Activated naive CD8-positive, alpha-beta T cell treated with anti-CD3 and anti-CD28 coated beads, Interleukin-2, amount 10 ng/mL, durations not matched to agents 7 days and 5 days (primary cell): ENCODE results near the gene DYNC1H1. TPM values are rescaled to one million over a fixed set of nuclear protein-coding genes. Genes with fewer than 3 reads are reported as not detected.

Experiments used
- ATAC-seq: fragments of 150-1000 bp; cut with Tn5 transposase; one replicate; pipeline ENCODE4 v1.10.0; 2021; ENCODE audit warnings: low read depth, moderate library complexity
- POLR2A ChIA-PET: fragments of 350-600 bp; sonication (Branson Sonifier 250); formaldehyde crosslinking; loops from one replicate; lab custom pipeline; 2021; ENCODE audit warnings: antibody characterized with exemption; lab: Charles Lee
- DNase-seq: peaks from one replicate; pipeline ENCODE4 v3.0.0; 2021
- H3K27ac Mint-ChIP-seq: one replicate; pipeline ENCODE4 v1.8.0; 2022; ENCODE audit warnings: mild to moderate bottlenecking, mixed read lengths
- H3K27me3 Mint-ChIP-seq: one replicate; pipeline ENCODE4 v1.8.0; 2022; ENCODE audit warnings: mild to moderate bottlenecking, moderate library complexity, mixed read lengths
- H3K36me3 Mint-ChIP-seq: one replicate; pipeline ENCODE4 v1.8.0; 2021; ENCODE audit warnings: mild to moderate bottlenecking, mixed read lengths
- H3K4me1 Mint-ChIP-seq: one replicate; pipeline ENCODE4 v1.8.0; 2021; ENCODE audit warnings: mixed read lengths
- H3K4me3 Mint-ChIP-seq: one replicate; pipeline ENCODE4 v1.8.0; 2022; ENCODE audit warnings: mild to moderate bottlenecking, moderate library complexity, mixed read lengths
- H3K9me3 Mint-ChIP-seq: one replicate; pipeline ENCODE4 v1.8.0; 2021; ENCODE audit warnings: mixed read lengths
- total RNA-seq, 2 experiments: library from RNA; stranded (reverse); gene quantifications; one replicate each; pipeline ENCODE4 v1.2.3, GENCODE V29; 2021

Gene DYNC1H1
- total RNA-seq: 100 to 1,000 TPM; 287 to 316 TPM

- DNase-seq: peak; percentile 98
Measured at GRCh38 chr14:101964297-101965180, at the start of gene DYNC1H1. TSS of gene DYNC1H1 (plus strand) at chr14:101964573. CDS start at chr14:101964692, 119 bp downstream.

DNA sequence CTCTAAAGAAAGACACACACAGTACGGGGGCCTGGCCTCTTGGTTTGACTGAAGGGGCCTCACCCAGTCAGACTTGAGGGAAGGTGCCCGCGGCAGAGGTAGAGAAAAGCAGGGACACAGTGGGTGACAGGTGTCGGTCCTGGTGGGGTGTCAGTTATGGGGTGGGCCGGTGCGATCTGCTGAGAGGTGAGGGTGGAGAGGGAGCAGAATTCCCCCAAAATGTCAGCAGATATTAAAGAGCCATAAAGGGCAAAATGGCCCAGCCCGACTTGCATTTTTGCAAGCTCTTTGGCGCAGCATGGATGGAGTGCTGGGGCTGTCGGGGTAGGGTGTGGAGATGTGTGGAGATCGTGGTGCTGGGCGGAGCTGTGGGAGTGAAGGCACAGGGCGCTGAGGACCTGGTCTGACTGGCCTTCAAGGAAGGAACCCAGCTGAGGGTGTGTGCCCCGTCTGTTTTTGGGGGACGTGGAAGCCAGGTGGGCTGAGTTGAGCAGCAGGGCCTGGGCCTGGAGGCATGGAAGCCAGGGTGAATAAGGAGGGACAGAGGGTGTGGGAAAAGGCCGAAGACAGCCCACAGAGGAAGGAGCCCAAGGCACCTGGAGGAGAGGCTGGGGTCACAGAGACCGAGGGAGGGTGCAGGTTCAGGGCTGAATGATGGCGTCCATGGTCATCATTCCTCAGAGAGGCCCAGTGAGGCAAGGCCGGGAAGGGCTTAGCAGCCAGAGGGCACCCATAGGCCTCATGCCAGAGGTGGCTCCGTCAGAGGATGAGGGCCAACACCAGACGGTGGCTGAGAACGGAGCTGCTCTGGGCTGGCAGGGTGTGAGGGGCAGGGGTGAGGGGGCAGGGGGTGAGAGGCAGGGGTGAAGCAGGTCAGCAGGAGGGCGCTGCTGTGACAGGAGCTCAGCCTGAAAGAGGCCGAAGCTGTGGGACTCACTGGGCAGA lies 48.2 kb upstream of the DYNC1H1 start:
- no peak for ATAC-seq
- no peak overlapping the region for H3K27ac Mint-ChIP-seq
- H3K4me3 Mint-ChIP-seq: no peak overlapping the region

More at GRCh38 chr14:101964297-101965180, at the start of gene DYNC1H1:
- ATAC-seq: peak; percentile 84
- POLR2A ChIA-PET: interaction anchor here (1.1 to 3.0 kb wide), 6 partner anchors 16 to 561 kb away, joined by 3 to 18 read pairs (median 5); no protein-coding TSS in a partner anchor
- Mint-ChIP-seq H3K4me1 (peaks cover 44% of the 10 kb centered on the region), H3K27me3 (no peaks in the 10 kb centered on the region), H3K27ac (peak within 1 kb of the TSS; percentile 91), H3K9me3 (no peaks in the 10 kb centered on the region), H3K4me3 (peak within 1 kb of the TSS; percentile 93), H3K36me3 (peaks cover 8% of the 10 kb centered on the region)

DNA sequence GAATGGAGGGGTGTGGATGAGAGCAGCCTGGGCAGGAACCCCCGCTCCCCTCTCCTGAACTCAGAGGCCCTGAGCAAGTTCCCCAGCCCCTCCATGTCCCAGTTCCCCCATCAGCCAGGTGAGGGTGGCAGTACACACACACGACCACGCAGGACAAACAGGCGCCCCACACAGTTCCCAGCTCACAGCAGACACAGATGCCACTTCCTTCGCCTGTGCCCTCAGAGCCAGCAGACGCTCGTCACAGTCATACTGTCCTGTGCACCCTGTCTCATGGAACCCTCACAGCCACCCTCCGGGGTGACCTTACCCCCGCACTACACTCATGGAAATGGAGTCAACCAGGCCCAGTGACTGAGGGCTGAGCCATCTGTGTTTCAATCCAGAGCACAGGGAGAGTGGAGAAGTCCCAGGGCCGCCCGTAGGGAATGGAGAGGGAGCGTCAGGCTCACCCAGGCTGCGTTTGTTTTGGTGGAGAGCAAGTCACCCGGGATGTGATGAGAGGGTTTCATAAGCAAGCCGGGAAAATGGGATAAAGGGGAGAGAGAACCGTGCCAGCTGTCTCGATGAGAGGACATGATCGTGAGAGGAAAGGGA lies 47.5 kb upstream of the DYNC1H1 start:
- POLR2A ChIA-PET: no interaction called here

More for the DNA sequence above, 48.2 kb upstream of the DYNC1H1 start:
- POLR2A ChIA-PET: no interaction called here
- H3K9me3 Mint-ChIP-seq: no peaks in the 10 kb centered on the region
- peaks cover 2% of the 10 kb centered on the region for H3K4me1 Mint-ChIP-seq
- no peak for DNase-seq
- no peaks in the 10 kb centered on the region for H3K27me3 Mint-ChIP-seq
- H3K36me3 Mint-ChIP-seq: peaks cover 4% of the 10 kb centered on the region

GRCh38 chr14:101917413-101918017 lies 46.9 kb upstream of the DYNC1H1 start:
- Mint-ChIP-seq H3K27me3 (no peaks in the 10 kb centered on the region), H3K9me3 (no peaks in the 10 kb centered on the region), H3K4me1 (peaks cover 2% of the 10 kb centered on the region), H3K36me3 (peaks cover 4% of the 10 kb centered on the region), H3K4me3 (no peak overlapping the region), H3K27ac (no peak overlapping the region)
- POLR2A ChIA-PET: no interaction called here
- ATAC-seq (no peak), DNase-seq (no peak)

More for the DNA sequence above, 47.5 kb upstream of the DYNC1H1 start:
- Mint-ChIP-seq H3K27me3 (no peaks in the 10 kb centered on the region), H3K4me1 (peaks cover 2% of the 10 kb centered on the region), H3K4me3 (no peak overlapping the region), H3K36me3 (peaks cover 4% of the 10 kb centered on the region), H3K9me3 (no peaks in the 10 kb centered on the region), H3K27ac (no peak overlapping the region)
- no peak for DNase-seq
- no peak for ATAC-seq

DNA sequence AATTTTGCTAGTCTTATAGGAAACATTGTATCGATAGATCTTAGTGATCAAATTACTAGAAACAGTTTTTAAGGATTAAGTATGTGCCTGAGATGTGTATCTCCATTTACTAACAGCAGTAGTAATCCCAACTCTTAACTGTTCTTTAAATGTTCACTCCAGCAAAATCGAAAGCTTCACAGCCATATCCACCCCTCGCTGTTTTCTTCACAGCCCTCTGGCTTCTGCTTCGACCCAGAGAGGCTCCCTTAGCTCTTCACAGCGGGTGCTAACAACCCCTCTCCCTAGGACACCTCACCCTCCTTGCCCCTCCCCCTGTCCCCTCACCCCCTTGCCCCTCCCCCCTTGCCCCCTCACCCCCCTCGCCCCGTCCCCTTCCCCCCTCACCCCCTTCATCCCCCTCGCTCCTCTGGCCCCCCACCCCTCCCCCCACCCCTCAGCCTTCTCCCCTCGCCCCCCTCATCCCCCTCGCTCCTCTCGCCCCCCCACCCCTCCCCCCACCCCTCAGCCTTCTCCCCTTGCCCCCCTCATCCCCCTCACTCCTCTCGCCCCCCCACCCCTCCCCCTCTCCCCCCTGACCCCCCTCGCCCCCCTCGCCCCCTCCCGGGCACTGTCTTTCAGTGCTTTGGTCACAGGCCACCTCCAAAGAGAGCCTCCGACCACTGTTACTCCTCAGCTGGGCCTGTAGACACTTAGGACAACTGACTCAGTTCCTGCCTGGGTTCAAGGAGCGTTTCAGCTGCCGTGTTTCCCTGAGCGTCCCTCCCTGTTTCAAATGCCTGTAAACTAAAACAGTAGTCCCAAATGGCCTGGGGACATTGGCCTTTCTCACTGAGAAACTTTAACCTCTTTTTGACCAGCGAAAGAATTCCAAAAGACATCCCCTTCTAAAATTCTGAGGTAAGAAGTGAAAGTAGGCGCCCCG lies 46.0 kb upstream of the DYNC1H1 start:
- no peak overlapping the region for H3K27ac Mint-ChIP-seq
- H3K36me3 Mint-ChIP-seq: peaks cover 4% of the 10 kb centered on the region

GRCh38 chr14:101920271-101920670 lies 44.1 kb upstream of the DYNC1H1 start:
- POLR2A ChIA-PET: no interaction called here
- H3K27me3 Mint-ChIP-seq: no peaks in the 10 kb centered on the region
- H3K9me3 Mint-ChIP-seq: no peaks in the 10 kb centered on the region
- H3K27ac Mint-ChIP-seq: peak overlapping the region; percentile 24
- DNase-seq (no peak), ATAC-seq (no peak)
- no peak overlapping the region for H3K4me3 Mint-ChIP-seq
- H3K36me3 Mint-ChIP-seq: peaks cover 2% of the 10 kb centered on the region
- no peaks in the 10 kb centered on the region for H3K4me1 Mint-ChIP-seq

More for the DNA sequence above, 46.0 kb upstream of the DYNC1H1 start:
- H3K9me3 Mint-ChIP-seq: no peaks in the 10 kb centered on the region
- DNase-seq (no peak), ATAC-seq (no peak)
- no peaks in the 10 kb centered on the region for H3K27me3 Mint-ChIP-seq
- POLR2A ChIA-PET: no interaction called here
- H3K4me1 Mint-ChIP-seq: peaks cover 2% of the 10 kb centered on the region
- no peak overlapping the region for H3K4me3 Mint-ChIP-seq

GRCh38 chr14:101922866-101923265 lies 41.5 kb upstream of the DYNC1H1 start:
- peaks cover 2% of the 10 kb centered on the region for H3K36me3 Mint-ChIP-seq
- no peaks in the 10 kb centered on the region for H3K4me1 Mint-ChIP-seq
- no peak for DNase-seq
- H3K27ac Mint-ChIP-seq: no peak overlapping the region
- ATAC-seq: no peak
- no peak overlapping the region for H3K4me3 Mint-ChIP-seq
- POLR2A ChIA-PET: interaction anchor here (0.7 kb wide), 1 partner anchor 24 kb away, joined by 3 read pairs; no protein-coding TSS in a partner anchor
- no peaks in the 10 kb centered on the region for H3K9me3 Mint-ChIP-seq
- no peaks in the 10 kb centered on the region for H3K27me3 Mint-ChIP-seq

- POLR2A ChIA-PET: no interaction called here
- ATAC-seq: no peak
- Mint-ChIP-seq H3K4me1 (no peaks in the 10 kb centered on the region), H3K36me3 (peaks cover 4% of the 10 kb centered on the region), H3K27ac (no peak overlapping the region), H3K27me3 (no peaks in the 10 kb centered on the region), H3K9me3 (no peaks in the 10 kb centered on the region), H3K4me3 (no peak overlapping the region)
- DNase-seq: peak; percentile 11
Measured at GRCh38 chr14:101925152-101925551, 39.2 kb upstream of the DYNC1H1 start.

- H3K27me3 Mint-ChIP-seq: no peaks in the 10 kb centered on the region
- no peak overlapping the region for H3K4me3 Mint-ChIP-seq
- DNase-seq: peak; percentile 5
- ATAC-seq: no peak
- peaks cover 3% of the 10 kb centered on the region for H3K36me3 Mint-ChIP-seq
- no peaks in the 10 kb centered on the region for H3K4me1 Mint-ChIP-seq
- H3K9me3 Mint-ChIP-seq: no peaks in the 10 kb centered on the region
- H3K27ac Mint-ChIP-seq: no peak overlapping the region
- POLR2A ChIA-PET: interaction anchor here (0.6 kb wide), 1 partner anchor 299 kb away, joined by 3 read pairs; no protein-coding TSS in a partner anchor
Measured at GRCh38 chr14:101926085-101926484, 38.3 kb upstream of the DYNC1H1 start.

- DNase-seq (no peak), ATAC-seq (no peak)
- Mint-ChIP-seq H3K4me1 (no peaks in the 10 kb centered on the region), H3K27me3 (no peaks in the 10 kb centered on the region), H3K36me3 (peaks cover 3% of the 10 kb centered on the region), H3K27ac (no peak overlapping the region), H3K4me3 (no peak overlapping the region), H3K9me3 (no peaks in the 10 kb centered on the region)
- POLR2A ChIA-PET: interaction anchor here (0.6 kb wide), 1 partner anchor 299 kb away, joined by 3 read pairs; no protein-coding TSS in a partner anchor
Measured at GRCh38 chr14:101926620-101927019, 37.8 kb upstream of the DYNC1H1 start.

DNA sequence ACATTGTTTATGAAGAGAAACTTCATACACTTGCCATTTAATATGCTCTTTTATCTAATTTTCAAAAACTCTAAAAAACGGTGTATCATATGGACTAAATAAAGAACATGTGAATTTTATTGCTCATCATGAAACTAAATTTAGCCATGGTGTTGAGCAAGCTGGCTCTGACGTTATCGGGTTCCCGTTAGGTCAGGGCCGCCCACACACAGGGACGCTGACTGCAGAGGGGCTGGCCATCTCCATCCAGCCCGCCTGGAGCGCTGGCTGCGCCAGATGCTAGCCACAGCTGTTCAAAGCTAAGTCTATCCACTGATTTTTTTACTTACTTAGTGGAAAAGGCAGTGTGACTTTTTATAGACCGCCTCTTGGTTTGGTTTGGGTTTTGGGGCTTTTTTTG lies 36.5 kb upstream of the DYNC1H1 start:
- POLR2A ChIA-PET: no interaction called here
- Mint-ChIP-seq H3K4me3 (no peak overlapping the region), H3K9me3 (no peaks in the 10 kb centered on the region), H3K27ac (no peak overlapping the region), H3K4me1 (no peaks in the 10 kb centered on the region), H3K27me3 (no peaks in the 10 kb centered on the region), H3K36me3 (peaks cover 3% of the 10 kb centered on the region)
- ATAC-seq: no peak
- no peak for DNase-seq

DNA sequence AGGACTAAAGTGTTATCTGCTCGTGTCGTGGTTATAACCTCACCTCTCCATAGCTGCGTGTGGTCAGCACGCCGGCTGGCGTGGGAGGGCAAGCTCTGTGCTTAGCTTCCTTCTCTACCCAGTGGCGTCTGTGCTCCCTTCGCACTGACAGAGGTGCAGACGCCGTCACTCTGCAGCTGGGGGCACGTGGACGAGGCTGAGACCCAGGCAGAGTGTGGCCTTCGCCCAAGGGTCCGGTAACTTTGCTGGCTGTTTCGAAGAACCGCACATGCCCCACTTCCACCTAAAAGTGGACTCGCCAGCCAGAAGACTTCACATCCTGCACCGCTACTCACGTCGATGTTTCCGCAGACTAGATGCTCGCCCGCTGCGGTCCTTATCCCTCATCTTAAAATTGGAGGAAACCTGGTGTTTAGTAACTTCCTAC lies 35.9 kb upstream of the DYNC1H1 start:
- Mint-ChIP-seq H3K27me3 (no peaks in the 10 kb centered on the region), H3K36me3 (peaks cover 3% of the 10 kb centered on the region), H3K9me3 (no peaks in the 10 kb centered on the region), H3K27ac (no peak overlapping the region), H3K4me3 (no peak overlapping the region), H3K4me1 (no peaks in the 10 kb centered on the region)
- POLR2A ChIA-PET: no interaction called here
- ATAC-seq (no peak), DNase-seq (peak; percentile 12)
